ENCODE results near the gene SLFNL1. TPM values are rescaled to one million over a fixed set of nuclear protein-coding genes. Genes with fewer than 3 reads are reported as not detected.

Gene SLFNL1
- total RNA-seq, 1 donor from 2014 or later = not detected

DNA sequence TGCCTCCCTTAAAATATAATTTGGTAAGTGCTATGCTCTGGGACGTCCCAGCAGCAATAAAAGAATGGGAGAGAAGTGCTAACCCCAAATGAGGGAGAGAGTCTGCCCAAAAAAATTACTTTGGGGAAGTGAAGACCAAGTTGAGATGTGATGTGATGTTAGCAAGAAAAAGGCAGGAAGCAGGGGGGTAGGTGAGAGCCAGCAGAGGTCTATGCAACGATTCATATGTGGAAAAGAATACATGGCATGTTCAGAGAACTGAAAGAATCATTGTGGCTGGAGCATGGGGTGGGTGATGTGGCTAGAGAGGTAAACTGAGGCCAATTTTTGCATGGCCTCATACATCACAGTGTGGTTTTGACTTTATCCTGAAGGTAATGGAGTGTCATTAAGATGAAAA lies 47.6 kb downstream of the SLFNL1 start:
- H3K4me3 ChIP-seq (ENCODE audit: low read depth, low read length) = no peak overlapping the region
- TF ChIP-seq, protein P1, sequence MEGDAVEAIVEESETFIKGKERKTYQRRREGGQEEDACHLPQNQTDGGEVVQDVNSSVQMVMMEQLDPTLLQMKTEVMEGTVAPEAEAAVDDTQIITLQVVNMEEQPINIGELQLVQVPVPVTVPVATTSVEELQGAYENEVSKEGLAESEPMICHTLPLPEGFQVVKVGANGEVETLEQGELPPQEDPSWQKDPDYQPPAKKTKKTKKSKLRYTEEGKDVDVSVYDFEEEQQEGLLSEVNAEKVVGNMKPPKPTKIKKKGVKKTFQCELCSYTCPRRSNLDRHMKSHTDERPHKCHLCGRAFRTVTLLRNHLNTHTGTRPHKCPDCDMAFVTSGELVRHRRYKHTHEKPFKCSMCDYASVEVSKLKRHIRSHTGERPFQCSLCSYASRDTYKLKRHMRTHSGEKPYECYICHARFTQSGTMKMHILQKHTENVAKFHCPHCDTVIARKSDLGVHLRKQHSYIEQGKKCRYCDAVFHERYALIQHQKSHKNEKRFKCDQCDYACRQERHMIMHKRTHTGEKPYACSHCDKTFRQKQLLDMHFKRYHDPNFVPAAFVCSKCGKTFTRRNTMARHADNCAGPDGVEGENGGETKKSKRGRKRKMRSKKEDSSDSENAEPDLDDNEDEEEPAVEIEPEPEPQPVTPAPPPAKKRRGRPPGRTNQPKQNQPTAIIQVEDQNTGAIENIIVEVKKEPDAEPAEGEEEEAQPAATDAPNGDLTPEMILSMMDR (conservative IDR thresholded peaks at IDR 0.05; ENCODE audit: low read depth, low read length) = no peak
- no peak for DNase-seq (ENCODE audit: low read depth)

DNA sequence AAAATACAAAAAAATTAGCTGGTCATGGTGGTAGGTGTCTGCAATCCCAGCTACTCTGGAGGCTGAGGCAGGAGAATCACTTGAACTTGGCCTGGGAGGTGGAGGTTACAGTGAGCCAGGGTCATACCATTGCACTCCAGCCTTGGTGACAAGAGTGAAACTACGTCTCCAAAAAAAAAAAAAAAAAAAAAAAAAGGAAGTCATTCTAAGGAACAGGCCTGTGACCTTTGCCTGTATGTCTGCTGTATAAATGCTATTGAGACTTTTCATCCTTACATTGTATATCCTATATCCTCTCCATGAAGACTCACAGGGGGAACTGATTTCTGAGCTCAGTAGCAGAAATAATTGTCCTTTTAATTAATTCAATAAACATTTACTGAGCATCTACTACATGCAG lies 49.6 kb downstream of the SLFNL1 start:
- H3K4me3 ChIP-seq (ENCODE audit: low read depth, low read length) = no peak overlapping the region
- TF ChIP-seq, protein P1 (conservative IDR thresholded peaks at IDR 0.05; ENCODE audit: low read depth, low read length) = no peak
- DNase-seq (ENCODE audit: low read depth) = no peak

DNA sequence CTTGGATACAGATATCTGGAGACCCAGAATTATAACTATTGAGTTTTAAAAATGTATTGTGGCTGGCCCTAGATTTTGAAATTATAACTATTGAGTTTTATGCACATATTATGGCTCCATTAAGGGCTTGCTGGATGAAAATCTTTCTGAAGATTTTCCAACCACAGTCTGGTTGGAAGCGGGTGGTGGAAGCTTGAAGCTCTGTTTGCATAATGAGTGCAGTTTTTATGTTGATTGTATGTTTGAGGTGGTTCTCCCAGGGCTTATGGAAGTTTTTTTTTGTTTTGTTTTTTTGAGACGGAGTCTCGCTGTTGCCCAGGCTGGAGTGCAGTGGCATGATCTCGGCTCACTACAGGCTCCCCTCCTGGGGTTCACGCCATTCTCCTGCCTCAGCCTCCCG lies 52.1 kb downstream of the SLFNL1 start:
- TF ChIP-seq, protein P1 (conservative IDR thresholded peaks at IDR 0.05; ENCODE audit: low read depth, low read length) = no peak
- no peak for DNase-seq (ENCODE audit: low read depth)
- no peak overlapping the region for H3K4me3 ChIP-seq (ENCODE audit: low read depth, low read length)

DNA sequence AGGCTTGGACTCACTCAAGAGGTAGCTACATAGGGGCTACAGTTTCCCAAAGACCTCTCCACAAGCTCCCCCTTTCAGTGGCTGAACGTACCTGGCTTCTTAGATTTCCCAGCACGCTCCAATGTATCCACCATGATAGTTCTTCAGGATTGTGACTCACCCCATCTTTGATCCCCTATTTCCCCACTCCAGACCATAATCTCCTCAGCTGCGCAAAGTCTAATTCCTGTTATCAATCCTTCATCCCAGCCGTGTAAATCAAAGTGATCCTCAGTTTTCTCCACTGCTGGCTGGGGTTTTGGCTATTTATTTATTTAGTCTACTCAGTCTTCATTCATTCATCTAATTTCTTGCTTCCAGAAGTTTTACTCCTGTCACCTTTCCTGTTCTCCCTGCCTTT lies 55.1 kb downstream of the SLFNL1 start:
- TF ChIP-seq, protein P1 (conservative IDR thresholded peaks at IDR 0.05; ENCODE audit: low read depth, low read length) = no peak
- no peak for DNase-seq (ENCODE audit: low read depth)
- H3K4me3 ChIP-seq (ENCODE audit: low read depth, low read length) = no peak overlapping the region

Other genes with a start within 250 kb of the SLFNL1 start
- 1.0 and 2.2 TPM in 2 replicates for gene KCNQ4, start 237.9 kb downstream of the SLFNL1 start, total RNA-seq
- 43.4 and 55.5 TPM in 2 replicates for gene CITED4, start 159.4 kb downstream of the SLFNL1 start, total RNA-seq
- 53.3 and 61.6 TPM in 2 replicates for gene CTPS1, start 42.0 kb downstream of the SLFNL1 start, total RNA-seq
- gene SCMH1, start 220.6 kb upstream of the SLFNL1 start, total RNA-seq = 16.7 and 25.5 TPM in 2 replicates

Measured in epithelial cell of proximal tubule (primary cell).